GM21619 (cell line): ENCODE measurements around the gene ITGA5.

Experiments
- ATAC-seq: cut with Tn5 transposase; IDR thresholded peaks from one replicate; pipeline ENCODE4 v1.9.1; 2021; ENCODE audit not compliant: unreplicated experiment

The ITGA5 gene

DNA sequence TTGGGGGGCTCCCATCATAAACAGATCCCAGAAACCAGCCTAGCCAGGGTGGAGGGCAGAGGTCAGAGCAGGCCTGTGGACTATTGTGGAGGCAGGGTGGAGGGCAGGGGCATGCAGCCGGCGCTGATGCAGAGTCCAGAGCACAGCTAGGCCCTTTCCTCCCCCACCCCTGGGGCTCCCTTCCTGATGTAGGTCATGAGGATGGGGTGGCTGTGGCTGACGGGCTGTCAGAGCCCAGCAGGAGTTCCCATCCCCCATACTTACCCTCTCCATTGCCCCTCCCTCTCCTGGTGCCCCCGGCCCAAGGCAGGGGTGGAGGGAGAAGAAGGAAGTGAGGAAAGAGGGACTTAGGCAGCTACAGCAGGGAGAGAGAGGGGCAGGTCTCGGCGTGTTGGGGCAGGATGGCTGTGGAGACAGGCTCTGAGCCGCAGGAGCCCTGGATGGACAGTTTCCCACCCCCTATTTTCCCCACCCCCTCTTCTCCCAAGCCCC is 28.8 kb downstream of the ITGA5 start:
- ATAC-seq = no peak

DNA sequence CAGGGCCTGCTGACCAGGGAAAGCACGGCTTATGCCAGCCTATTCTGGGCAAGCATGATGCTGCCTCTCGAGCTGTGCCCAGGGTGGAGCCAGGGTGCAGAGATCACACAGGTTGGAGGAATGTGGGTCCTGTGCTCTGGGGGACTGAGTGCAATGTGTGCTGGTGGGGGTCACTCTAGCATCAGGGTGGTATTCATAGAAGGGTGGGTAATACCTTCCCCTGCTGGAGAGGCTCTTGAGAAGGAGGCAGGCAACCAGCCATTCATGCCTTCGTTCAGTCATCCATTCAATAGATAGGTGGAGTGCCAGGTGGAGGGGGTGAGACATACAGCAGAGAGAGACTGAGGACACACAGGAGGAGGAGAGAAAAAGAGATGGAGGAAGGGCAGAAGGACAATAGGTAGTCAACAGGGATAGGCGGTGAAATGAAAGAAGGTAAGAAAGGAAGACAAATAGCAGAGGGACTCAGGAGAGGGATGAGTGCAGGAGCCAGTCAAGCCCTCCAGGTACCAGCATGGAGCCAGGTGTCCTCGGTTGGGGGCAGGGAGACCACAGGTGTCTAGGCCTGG is 29.4 kb downstream of the ITGA5 start:
- no peak for ATAC-seq

DNA sequence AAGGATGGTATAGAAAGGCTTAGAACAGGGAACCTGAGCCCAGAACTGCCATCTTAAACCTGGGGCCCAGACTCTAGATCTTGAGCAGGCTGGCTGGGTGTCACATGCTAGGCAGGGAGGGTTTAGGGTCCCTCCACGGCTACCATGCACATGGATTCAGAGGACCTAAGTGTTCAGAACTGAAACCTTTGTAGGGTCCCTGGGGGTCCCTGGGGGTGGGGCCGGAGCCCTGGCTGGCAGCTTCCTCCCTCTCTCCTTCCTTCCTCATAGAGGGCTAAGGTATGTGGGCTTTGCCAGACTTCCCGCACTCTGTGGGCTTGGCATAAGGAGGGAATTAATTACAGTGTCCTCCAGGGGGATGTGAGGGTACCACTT is 29.9 kb downstream of the ITGA5 start:
- no peak for ATAC-seq

DNA sequence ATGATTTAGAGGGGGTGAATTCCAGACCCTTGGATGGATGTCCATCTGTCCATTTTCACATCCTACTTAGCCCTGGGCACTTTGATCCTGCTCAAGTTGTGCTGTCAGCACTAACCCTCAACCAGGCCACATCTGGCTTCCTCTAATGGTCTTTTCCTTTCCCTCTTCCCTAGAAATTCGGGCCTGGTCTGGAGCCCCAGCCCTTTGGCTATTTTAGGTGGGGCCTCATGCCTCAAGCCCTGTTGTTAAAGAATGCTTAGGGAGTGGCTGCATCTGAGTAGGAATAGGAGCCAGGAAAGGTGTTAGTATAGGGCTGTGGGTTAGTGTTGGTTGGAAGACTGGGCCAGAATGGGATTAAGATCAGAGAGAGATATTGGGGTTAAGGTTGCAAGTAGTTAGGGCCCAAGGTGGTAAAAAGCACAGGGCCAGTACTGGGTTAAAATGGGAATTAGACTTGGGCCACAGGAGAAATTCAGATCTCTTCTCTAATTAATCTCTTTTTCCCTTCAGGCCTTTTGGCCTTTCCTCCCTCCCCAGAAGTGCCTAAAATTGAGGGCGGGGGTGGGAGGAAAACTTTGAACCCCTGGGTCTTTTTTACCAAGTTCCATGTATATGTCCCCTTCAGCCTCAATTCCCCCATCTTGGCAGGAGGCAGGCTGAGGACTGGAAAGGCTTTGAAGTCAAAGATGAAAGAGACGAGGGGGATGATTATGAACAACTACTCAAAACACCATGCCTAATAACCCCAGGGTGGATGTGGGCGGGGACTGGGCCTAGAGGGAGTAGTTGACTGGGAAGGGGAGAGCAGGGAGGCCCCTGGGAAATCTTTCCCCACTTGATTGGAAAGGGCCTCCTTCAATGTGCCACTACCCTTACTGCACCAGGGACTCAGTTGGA is 30.6 kb downstream of the ITGA5 start:
- no peak for ATAC-seq

DNA sequence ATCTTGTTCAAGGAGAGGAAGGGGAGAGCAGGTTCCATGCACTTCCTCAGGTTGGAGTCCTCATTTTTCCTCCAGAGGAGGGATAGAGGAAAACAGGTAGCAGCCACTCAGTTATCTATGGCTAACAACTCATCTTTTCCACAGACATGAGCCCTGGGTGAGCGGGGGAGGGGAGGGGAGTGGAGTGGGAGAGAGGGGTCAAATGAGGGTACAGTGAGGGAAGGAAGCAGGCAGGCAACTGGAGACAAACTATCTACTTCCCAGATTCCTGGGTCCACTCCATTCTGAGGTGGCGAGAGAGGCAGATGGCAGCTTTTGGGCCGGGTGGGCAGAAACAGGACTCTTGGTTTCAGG is 32.0 kb downstream of the ITGA5 start:
- no peak for ATAC-seq

DNA sequence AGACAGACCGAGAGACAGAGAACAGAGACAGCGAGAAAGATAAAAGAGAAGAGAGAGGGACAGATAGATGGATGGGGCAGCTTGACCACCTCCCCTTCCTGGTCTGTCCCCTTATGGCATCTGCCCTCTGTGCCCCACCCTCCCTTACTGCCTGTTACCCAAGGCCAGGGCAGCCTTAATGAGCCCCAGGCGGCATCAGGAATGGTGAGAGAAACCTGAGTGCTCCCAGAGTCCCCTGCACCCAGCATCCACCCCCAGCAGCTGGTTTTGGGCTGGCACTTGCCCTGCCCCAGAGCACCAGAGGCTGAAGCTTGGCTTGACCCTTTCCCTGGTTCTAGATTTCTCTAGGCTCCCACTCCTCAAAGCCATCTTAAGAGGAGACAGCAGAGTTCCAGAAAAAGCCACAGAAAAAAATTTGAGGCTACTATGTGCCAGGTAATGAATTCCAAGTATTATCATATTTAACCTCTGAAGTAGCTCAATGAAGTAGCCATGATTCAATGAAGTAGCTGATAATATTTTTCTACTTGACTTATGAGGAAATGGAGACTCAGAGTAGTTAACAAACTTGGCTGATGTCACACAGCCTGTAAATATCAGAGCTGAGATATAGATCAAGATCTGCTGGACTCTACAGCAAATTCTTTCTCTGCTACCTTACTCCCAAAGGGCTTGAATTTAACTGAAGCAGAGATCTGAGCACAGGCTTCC is 32.5 kb downstream of the ITGA5 start:
- ATAC-seq = no peak

DNA sequence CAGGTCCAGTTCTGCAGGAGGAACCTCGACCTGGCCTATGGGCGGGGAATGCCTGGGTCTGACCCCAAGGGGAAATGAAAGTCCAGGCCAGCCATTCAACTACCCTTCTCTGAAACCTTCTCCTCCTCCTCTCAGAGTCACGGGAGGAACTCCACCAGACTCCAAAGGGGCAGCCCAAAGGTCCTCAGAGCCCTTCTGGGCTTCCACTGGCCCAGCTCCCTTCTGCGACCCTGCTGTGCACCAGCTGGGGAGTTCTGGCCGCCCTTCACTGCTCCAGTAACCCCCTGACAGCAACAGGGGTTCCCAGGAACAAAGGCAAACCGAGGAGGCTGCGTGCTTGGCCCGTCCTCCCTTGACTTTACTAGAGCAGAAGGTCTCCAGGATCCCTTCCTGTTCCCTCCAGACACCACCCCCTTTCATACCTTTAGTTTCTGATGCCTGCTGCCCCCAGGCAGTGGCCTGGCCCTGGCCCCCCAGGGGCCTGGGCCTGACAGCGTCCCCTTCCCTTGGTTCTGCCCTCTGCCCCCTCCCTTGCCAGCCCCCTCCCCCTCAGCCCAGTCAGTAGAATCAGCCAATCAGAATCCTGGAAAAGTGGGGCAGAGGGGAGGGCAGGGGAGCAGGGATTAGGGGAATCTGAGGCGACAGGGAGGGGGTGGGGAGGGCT is 33.7 kb downstream of the ITGA5 start:
- peak; percentile 47 for ATAC-seq

DNA sequence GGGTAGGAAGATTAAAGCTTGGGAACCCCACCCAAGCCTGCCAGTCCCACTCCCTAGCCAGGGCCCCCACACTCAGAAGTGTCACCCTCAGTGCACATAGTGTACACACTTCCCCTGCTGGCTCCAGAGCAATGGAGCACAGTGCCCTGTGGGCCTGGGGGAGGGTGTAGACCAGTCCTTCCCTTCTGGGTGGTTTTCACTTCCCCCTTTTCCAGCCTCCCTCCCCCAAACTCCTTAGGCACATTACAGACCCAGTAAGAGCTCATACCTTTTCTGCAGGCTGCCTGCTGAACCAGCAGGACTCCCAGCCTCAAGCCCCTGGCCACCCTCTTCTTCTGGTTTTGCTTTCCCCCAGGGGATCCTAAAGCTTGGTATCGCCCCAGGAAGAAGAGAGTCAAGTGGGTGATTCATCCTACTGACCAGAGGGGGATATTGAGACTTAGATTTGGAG is 34.5 kb downstream of the ITGA5 start, which contains the start of gene ZNF385A:
ZNF385A (minus strand) TSS at position 143 of the 451 bp plus-strand sequence. CDS start 219 bp downstream, outside the sequence.
- ATAC-seq = no peak

DNA sequence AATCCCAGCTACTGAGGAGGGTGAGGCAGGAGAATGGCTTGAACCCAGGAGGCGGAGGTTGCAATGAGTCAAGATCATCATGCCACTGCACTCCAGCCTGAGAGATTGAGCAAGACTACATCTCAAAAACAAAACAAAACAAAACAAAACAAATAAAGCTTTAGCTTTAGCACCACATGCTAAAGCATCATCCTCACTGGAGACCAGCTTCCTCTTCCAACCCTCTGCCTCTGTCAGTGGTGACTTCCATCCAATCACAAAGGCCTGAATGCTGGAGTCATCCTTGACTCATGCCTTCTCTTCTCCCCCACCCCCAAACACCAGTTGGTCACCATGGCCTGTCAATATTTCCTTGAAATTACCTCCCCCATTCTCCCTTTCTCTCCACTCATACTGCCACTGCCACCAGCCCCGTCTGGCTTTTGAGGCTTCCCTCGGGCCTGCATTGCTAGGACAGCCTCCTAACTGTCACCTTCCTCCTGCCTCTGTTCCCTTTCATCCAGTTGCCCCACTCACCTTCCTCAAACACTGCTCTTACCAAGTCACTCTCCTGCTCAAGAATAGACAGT is 35.9 kb downstream of the ITGA5 start:
- no peak for ATAC-seq

DNA sequence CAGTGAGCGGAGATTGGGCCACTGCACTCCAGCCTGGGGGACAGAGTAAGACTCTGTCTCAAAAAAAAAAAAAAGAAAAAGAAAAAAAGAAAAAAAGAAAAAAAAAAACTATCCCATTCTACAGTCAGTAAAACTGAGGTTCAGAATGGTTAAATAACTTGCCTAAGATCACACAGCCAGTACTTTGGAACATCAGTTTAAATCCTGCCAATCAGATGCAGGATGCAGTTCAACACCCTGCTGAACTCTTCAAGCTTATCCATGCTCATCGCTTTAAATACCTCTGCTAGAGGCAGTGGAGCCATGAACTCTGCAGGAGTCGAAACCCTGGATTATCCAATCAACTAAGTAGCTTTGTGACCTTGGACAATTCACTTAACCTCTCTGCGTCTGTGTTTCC is 37.9 kb downstream of the ITGA5 start:
- ATAC-seq = no peak

DNA sequence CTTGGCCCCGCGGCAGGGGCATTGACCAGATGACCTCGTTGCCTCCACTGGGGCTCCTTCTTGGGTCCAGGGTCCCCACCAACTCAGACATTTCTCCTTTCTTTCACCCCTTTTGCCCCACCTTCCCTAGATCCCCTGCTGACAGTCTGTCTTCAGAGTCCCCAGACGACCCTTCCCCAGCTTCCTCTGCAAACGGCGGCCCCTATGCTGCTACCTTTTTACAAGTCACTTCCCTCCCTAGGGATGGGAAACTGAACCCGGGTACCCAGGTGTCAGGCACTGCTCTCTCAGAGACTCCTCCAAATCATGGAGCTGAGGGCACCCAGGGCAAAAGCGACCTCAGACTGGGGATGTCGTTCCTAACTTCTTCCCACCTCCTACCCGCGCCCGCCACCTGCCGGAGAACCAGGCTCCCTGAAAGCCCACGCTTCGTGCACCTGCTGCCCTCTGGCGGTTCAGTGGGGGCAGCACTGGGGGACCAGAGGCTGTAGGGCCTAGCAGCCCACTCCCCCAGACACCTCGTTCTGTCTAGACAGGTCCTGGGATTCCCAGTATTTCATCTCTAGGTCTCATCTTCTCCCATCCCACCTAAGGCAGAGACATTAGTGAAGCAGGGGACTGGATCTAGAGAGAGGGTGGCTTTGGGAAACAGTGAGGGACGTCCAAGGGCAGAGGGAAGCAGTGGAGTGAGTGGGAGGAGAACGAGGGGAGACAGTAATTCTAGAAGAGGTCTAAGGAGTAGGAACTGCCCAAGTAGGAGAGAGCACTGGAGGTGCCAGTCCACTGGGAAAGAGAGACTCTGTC is 39.5 kb downstream of the ITGA5 start:
- peak; percentile 77 for ATAC-seq

DNA sequence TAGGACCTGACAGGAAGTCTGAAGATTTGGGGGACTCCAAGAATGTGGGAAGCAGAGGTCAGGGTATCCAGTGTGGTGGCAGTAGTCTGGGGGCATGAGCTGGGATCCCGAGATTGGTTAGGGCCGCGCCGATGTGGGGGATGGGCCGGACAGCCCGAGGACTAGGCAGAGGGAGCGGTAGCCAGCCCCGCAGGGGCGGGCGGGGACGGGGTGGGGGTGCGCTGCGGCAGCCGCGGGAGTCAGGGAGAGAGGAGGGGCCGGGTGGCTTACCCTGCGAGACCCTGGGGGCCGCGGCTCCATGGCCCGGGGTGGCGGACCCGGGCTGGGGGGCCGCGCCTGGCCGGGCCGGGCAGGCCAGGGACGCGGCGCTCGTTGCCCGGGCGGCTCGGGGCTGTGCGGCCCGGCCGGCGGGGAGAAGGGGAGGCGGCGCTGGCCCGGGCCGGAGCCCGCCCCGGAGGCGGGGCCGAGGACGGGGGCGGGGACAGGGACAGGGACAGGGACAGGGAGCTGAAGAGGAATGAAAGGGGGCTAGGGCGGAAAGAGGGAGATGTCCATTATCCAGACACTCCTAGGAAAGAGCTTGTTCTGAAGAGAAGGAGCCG is 40.2 kb downstream of the ITGA5 start:
- ATAC-seq = no peak

DNA sequence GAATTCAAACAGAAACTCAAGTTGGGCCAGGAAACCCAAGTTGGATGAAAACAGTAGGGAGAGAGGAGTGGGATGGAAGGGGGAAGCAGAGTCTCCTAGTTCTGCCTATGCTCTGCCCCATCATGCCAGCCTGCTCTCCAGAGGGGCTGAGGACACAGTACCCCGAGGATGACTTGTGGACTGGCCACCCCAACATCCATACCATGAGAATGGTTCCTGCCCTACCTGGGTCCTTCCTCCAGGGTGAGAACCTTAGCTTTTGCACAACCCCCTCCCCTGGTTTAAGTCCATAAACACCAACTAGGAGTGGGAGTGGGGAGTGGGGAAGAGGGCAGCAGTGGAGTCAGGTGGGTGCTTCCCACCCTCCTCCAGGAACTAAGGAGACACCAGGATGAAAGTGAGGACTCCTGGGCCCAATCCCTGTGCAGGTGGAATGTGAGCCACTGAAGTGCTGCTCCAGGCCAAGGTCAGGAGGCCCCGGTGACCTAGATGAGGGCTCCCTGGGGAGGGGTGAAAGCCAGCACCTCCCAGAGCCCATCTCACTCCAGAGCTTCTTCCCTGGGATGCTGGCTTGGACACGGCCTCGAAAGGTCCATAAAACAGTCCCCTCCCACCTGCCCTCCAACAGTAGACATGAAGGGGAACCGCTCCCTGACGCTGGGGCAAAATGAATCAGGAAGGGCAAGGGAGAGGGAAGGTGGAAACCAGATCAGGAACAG is 41.1 kb downstream of the ITGA5 start:
- no peak for ATAC-seq

DNA sequence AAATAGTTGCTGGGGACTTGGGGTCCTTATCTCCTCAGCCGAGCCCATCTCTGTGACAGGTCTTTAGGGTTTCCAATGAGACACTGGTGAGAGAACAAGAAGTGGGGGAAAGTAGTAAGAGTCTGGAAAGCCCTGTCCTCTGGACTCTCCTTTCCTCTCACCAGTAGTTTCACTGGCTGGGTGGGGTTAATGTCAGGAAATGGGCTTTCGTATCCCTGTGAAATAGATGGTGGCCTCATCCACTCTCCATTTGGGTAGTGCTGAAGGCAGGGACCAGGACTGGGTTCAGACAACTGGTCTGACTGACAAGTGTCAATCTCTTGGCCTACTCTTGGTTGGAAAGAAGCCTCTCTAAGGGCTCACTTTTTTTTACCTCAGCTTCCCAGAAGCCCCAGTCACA is 42.1 kb downstream of the ITGA5 start:
- no peak for ATAC-seq

DNA sequence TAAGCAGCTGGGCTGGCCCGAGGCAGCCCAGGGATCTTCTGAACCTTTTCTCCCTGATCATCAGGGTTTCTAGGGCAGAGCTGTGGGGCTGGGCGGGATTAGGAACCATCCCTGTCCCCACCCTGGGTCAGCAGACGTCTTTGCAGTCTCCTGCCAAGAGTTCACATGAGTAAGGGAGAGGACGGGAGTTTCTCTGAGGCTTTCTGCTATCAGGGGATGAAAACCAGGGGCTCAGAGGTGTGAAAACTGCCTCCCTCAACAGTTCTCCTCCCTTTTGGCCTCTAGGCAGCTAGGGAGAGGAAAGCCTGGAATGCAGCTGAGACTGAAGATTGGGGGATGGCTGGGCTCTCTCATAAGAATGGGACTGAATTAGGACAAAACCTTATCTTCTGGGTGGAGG is 42.5 kb downstream of the ITGA5 start:
- ATAC-seq = no peak

DNA sequence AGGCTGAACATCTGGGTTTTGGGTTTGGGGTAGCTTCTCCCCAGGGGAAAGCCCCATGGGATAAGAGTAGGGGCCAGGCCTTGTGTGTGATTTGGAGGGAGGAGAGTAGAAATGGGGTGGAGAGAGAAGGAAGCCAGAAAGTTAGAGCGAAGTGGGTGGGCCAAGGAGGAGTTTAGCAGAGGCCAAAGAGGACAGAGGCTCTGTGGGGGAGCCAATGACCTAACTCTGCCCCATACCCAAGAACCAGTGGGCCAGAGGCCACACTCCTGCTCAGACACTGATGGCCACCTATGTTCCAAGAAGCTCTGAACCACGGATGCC is 43.8 kb downstream of the ITGA5 start:
- no peak for ATAC-seq

DNA sequence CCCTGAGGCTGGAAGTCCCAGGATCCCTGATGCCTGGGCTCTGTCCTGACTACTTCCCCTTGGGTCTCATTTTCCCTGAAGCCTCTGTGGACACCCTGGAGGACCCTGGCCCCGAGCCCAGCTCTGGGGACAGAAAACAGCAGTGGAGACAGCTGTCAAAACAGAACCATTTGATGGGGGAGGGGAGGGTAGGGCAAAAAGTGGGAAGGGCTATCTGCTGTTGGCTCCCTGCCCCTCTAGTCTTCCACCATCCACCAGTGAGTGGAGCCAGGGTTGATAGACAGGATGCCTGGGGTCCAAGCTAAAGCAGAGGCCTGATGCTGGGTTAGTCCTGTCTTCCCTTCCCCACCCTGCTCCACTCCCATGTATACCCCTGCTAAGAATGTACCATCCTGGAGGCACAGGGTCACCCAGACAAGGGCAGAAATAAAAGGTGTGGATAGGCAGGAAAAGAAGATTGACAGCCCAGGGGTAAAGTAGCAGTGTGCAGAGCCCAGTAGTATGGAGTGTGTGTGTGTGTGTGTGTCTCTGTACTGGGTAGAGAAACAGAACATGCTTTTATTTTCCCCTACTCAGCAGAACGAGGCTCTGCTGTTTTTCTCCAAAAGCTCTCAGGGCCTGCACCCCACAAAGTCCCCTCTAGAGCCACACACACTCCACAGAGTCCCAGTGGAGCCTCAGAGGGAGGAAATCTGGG is 44.4 kb downstream of the ITGA5 start:
- ATAC-seq = no peak
